Mesangial cell (primary cell): ENCODE measurements around the gene CDPF1. TPM values are rescaled to one million over a fixed set of nuclear protein-coding genes. Genes with fewer than 3 reads are reported as not detected.

Experiments
- total RNA-seq: library from RNA; depleted of rRNA; stranded (reverse); fragments of >200 nt; gene quantifications from 2 replicates; pipeline ENCODE4 v1.2.3, GENCODE V29; 2015

Gene CDPF1, protein sequence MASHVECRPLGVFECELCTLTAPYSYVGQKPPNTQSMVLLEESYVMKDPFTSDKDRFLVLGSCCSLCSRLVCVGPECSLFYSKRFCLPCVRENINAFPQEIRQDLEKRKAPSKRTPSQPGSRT
- total RNA-seq = 15.0 and 17.9 TPM in 2 replicates

DNA sequence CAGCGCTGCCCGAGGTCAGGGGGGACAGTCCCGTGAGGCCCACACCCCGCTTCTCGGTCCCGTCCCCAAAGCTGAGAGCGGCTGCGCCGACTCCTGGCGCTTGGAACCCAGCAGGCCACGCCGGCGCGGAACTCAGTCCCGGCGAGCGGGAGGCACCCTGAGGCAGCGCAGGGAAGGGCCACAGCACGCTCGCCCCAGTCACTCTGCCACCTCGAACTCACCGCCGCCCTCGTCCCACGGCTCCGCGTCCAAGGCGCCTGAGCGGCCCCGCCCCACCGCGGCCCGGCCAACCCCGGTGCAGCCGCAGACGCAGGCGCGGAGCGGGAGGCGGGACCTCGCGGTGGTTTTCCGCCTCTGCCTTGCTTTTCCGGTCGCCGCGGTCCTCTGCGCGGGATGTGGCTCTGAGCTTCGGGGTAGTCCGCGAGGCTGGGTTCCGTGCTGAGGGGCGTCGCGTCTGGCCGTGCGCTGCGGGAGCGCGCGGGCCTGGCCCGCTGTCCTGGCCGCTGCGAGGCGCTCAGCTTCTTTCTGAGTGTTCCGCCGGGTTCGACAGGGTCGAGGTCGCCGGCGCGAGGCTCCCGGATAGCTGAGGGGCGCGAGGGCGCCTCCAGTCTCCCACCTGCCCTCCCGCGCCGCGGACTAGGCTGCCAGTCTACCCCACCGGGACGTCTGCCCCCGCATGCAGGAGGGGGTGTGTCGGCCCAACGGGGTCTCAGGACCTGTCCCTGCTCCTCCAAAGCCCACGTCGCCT is at the start of gene CDPF1:
TSS of gene CDPF1 (minus strand) at position 259 of the 748 bp plus-strand sequence. CDS start 2,009 bp downstream, outside the sequence.

DNA sequence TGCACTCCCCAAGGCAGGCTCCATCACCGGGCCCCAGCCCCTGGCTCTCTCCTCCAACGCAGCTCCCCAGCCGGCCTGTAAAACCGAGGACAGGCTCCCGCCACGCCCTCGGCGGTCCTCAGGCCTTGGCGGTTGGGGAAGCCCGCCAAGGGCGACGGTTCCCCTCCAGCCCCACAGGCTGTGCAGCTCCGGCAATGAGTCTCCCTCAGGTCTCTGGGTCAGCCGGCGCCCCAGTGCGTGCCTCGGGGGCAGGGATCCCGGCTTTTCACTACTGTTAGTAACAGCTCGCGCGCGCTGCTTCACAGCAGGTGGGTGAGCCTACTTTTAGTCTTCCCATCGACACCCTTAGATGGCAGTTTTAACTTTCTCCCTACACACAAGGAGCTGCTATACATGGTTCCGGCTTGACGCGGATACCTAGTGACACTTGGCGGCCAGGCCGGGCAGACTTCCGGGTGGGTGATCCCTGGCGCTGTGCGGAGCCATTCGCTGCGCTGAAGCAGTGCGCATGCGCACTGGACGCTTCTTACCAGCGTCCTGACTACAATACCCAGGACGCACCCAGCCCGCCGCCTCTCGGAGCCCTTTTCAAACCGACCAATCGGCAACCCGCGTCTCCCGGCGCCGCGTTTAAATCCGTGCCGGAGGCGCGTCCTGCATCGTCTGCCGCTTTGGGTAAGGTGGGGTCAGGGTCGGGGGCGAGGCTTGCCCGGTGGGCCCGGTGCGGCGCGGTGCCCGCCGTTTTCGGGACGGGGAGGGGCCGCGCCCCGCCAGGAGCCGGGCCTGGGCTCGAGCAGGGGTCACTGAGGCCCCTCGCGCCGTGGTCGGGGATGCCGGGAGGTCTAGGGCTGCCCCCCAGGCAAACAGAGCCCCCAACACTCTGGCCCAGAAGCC is 46.4 kb upstream of the CDPF1 start, which contains the start of gene GTSE1:
TSS of gene GTSE1 (plus strand) at position 614 of the 894 bp plus-strand sequence. CDS start 531 bp downstream, outside the sequence.

DNA sequence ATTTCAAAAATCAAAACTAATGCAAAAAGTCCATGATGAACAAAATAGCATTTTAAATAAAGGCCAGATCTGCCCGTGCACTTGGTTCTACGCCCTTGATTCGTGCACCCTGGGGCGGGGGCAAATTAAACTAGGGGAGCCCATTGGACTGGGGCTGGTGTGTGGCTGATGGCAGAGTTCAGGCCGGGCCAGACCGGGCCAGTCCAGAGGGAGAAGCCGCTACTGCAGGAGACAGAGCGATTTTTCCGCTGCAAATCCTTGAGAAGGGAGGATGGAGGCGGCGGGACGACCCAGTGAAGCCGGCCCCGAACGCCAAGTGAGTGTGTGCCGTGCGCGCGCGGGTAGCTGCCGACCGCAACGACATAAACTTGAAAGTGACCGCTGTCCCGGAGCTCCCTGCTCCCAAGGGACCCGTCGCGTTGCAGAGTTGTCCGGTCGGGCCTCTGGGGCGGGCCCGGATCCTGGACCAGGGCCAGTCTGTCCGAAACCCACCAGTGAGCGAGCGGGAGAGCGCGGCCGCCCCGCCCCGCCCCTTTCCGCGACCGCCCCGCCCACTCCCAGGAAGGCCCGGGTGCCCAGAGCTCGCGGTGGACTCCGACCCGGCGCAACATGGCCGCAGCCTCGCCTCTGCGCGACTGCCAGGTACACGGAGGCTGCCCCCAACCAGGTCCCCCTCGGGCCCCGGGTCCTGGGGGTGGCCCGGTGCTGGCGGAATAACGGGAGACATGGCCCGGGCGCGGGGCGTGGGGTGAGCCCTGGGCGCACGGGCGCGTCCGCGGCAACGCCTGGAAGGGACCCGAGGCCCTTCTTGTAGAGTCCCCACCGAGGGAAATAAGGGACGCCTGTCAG is 17.6 kb upstream of the CDPF1 start, which contains the start of gene TTC38:
TSS of gene TTC38 (plus strand) at position 578 of the 849 bp plus-strand sequence. CDS start at position 610, 32 bp downstream.

DNA sequence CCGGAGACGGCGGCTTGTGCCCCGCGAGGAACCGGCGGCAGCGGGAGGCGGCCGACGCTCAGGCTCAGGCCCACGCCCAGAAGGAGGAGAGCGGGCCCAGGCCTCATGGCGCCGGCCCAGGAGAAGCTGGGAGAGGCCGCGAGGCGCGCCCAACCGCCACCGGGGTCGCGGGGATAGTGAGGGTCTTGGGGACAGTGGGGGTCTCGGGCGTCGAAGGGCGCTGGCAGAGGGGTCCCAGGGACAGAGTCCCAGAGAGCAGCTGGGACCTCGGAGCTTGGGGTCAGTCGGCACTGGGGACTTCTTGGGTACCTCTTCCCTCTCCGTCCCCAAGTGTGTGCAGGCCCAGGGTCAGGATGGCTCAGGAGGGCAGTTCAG is 13.1 kb upstream of the CDPF1 start, which contains the start of gene PKDREJ:
TSS of gene PKDREJ (minus strand) at position 128 of the 375 bp plus-strand sequence. CDS start at position 107, 21 bp downstream.

Other genes with a start within 250 kb of the CDPF1 start
- gene PPARA, start 99.8 kb downstream of the CDPF1 start, total RNA-seq = 5.1 and 8.5 TPM in 2 replicates
- gene PKDREJ, start 13.1 kb upstream of the CDPF1 start, total RNA-seq = not detected in 2 replicates
- 32.9 and 52.7 TPM in 2 replicates for gene TTC38, start 17.7 kb upstream of the CDPF1 start, total RNA-seq
- 1.3 and 35.5 TPM in 2 replicates for gene GTSE1, start 46.6 kb upstream of the CDPF1 start, total RNA-seq
- 17.7 and 34.1 TPM in 2 replicates for gene TRMU, start 85.4 kb upstream of the CDPF1 start, total RNA-seq